Activated naive CD8-positive, alpha-beta T cell (primary cell): ENCODE measurements around the gene LY6G6C.

ENCODE experiments used
- H3K27ac Mint-ChIP-seq: one replicate; pipeline ENCODE4 v1.8.0; 2021; ENCODE audit warnings: mixed read lengths
- H3K27me3 Mint-ChIP-seq: one replicate; pipeline ENCODE4 v1.8.0; 2021; ENCODE audit warnings: mixed read lengths
- H3K36me3 Mint-ChIP-seq: one replicate; pipeline ENCODE4 v1.8.0; 2021; ENCODE audit warnings: mixed read lengths
- H3K4me1 Mint-ChIP-seq: one replicate; pipeline ENCODE4 v1.8.0; 2021; ENCODE audit warnings: low read depth, mixed read lengths
- H3K4me3 Mint-ChIP-seq: one replicate; pipeline ENCODE4 v1.8.0; 2021; ENCODE audit warnings: mild to moderate bottlenecking, mixed read lengths
- H3K9me3 Mint-ChIP-seq: one replicate; pipeline ENCODE4 v1.8.0; 2021; ENCODE audit warnings: low read depth, mixed read lengths

Gene LY6G6C

DNA sequence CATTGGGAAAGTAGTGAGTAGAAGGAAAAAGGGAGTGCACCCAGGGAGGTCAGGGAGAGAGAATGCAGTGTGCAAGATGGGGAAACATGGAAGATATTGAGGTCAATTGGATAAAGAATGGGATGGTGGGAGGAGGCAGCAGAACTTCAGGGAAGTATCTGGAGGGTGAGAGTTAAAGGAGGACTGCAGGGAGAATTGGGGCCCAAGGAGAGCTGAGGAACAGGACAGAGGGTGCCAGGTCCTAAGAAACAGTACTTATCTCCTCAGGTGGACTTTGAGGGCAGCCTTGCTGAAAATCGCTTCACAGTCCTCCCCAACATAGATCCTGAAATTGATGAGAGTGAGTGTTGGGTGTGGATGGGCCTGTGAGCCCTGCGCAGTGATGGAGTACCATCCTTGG, 36.7 kb upstream of the LY6G6C start:
- Mint-ChIP-seq H3K27ac (no peak overlapping the region), H3K27me3 (no peaks in the 10 kb centered on the region), H3K9me3 (no peaks in the 10 kb centered on the region), H3K4me3 (no peak overlapping the region), H3K36me3 (peaks cover 19% of the 10 kb centered on the region), H3K4me1 (no peaks in the 10 kb centered on the region)

DNA sequence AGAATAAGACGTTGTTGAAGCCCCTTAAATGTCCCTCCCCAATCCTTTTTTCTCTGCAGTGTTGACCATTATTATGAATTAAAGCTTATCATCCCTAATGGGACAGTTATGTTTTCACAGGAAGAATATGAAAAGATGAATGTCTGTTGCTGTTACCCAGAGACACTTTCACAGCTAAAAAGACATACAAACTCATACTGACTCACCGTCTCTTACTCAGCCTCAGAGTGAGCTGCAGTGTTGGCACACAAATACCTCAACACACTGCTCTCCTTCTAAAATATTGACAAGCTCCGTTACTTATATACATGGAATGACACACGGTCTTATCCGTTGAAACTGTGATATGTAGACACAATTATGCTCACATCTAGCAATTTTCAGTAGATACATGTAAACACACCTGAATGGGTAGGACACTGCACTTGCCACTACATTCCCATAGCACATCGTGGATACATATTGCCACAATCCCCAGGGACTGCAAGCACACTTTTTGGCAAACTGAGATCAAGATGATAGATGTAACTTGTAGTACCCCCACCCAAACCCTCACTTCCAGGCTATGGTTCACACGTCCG, 31.3 kb upstream of the LY6G6C start:
- no peaks in the 10 kb centered on the region for H3K27me3 Mint-ChIP-seq
- H3K36me3 Mint-ChIP-seq: peaks cover 9% of the 10 kb centered on the region
- H3K4me1 Mint-ChIP-seq: no peaks in the 10 kb centered on the region
- no peaks in the 10 kb centered on the region for H3K9me3 Mint-ChIP-seq
- no peak overlapping the region for H3K4me3 Mint-ChIP-seq
- H3K27ac Mint-ChIP-seq: no peak overlapping the region

DNA sequence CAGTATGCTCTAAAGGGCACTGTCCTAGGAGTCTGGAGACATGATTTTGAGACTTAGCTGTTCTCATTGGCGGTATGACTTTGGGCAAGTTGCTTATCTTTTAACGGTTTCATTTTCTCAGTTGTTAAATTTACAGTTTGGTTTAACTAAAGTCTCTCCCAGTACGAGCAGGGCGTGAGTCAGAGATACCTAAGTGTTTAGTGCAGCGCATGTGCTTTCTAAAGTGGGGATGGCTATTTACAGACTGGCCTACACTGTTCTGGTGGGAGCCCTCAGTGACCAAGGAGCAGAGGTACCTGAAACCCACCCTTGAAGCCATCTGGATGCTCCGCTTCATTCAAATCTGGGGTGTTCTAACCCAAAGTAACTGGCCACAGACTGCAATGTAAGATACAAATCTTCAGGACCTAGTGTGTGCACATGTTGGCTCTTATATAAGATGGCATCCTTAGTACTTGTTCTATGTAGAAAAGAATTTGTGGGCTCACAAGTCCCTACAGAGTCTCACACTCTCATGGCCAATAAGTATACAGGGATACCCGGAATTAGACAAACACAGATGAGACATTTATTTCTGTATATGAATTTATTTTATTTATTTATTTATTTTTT, 29.0 kb upstream of the LY6G6C start:
- Mint-ChIP-seq H3K27me3 (no peaks in the 10 kb centered on the region), H3K4me1 (no peaks in the 10 kb centered on the region), H3K4me3 (no peak overlapping the region), H3K27ac (no peak overlapping the region), H3K9me3 (no peaks in the 10 kb centered on the region), H3K36me3 (peaks cover 14% of the 10 kb centered on the region)

DNA sequence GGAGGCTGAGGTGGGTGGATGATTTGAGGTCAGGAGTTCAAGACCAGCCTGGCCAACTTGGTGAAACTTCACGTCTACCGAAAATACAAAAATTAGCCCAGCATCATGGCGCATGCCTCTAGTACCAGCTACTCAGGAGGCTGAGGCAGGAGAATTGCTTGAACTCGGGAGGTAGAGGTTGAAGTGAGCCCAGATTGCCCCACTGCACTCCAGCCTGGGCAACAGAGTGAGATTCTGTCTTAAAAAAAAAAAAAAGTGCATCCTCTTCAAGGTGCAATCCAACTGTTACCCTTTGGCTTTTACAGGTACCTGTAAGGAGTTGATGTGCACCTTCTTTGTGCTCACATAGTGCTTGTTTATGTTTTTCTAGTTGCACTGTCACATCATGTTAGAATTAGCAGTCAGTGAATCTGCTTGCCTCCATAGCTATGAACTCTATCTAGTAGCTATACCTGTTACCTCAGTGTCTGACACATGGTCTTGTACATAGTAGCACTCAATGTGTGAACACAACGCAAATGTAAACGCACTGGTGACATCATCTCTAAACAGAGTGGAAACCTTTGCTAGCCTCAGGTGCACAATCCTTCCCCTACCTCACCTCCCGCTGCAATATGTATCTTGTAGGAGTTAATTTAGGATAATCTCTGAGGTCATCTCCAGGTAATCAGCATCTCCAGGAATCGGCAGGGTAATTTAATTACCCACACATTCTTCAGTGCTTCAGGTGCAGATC, 27.9 kb upstream of the LY6G6C start:
- no peak overlapping the region for H3K27ac Mint-ChIP-seq
- H3K27me3 Mint-ChIP-seq: no peaks in the 10 kb centered on the region

DNA sequence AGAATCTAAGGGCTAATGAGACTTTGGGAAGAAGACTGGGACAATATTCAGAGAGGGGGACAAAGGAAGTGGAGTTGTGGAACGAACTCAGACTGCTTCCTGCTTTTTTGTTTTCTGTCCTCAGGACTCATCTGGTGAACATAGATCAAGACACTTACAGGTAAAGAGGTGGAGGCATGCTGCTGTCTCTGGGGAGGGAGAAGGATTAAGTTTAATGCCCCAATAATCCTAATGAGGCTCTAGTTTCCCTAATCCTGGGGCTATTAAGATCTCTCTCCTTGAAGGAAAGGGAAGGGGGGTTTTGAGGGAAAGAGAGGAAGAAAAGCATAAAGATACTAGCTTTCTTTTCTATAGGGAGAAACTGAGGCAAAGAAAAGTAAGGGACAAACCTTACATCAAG, 22.9 kb upstream of the LY6G6C start:
- H3K36me3 Mint-ChIP-seq: peaks cover 20% of the 10 kb centered on the region
- peaks cover 15% of the 10 kb centered on the region for H3K4me1 Mint-ChIP-seq
- H3K27me3 Mint-ChIP-seq: no peaks in the 10 kb centered on the region
- no peaks in the 10 kb centered on the region for H3K9me3 Mint-ChIP-seq
- H3K4me3 Mint-ChIP-seq: no peak overlapping the region
- H3K27ac Mint-ChIP-seq: no peak overlapping the region

More for the DNA sequence above, 27.9 kb upstream of the LY6G6C start:
- H3K4me1 Mint-ChIP-seq: no peaks in the 10 kb centered on the region
- peaks cover 20% of the 10 kb centered on the region for H3K36me3 Mint-ChIP-seq
- H3K9me3 Mint-ChIP-seq: no peaks in the 10 kb centered on the region
- H3K4me3 Mint-ChIP-seq: no peak overlapping the region

DNA sequence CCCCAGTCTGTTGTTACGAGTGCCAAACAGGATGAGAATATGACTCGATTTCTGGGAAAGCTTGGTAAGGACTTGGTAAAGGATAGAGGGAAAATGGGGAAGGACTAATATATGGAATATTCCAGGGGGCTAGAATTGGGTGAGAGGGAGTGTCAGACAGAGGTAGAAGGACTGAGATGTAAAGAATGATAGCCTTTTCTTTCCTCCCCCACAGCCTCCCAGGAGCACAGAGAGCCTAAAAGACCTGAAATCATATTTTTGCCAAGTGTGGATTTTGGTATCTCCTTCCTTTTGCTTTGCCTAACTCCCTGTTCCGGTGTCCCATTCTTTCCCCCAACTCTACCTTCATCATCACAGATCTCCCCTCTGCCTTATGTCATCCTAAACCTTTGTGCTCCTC, 21.3 kb upstream of the LY6G6C start:
- Mint-ChIP-seq H3K27me3 (no peaks in the 10 kb centered on the region), H3K4me1 (peaks cover 30% of the 10 kb centered on the region), H3K4me3 (no peak overlapping the region), H3K9me3 (no peaks in the 10 kb centered on the region), H3K36me3 (peaks cover 18% of the 10 kb centered on the region), H3K27ac (no peak overlapping the region)

DNA sequence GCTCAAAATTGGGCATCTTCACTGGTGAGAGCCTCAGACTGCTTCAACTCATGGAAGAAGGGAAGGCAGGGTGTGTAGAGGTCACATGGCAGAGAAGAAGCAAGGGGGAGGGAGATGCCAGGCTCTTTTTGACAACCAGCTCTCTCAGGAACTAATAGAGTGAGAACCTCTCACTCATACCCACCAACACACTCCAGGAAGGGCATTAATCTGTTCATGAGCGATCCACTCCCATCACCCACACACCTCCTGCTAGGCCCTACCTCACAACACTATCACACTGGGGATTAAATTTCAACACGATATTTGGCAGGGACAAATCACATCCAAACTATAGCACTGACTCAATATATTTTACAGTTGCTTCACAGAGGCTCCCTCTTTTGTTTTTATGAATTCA, 20.3 kb upstream of the LY6G6C start:
- peaks cover 13% of the 10 kb centered on the region for H3K36me3 Mint-ChIP-seq
- H3K27me3 Mint-ChIP-seq: no peaks in the 10 kb centered on the region
- peak overlapping the region; percentile 97 for H3K4me3 Mint-ChIP-seq
- no peak overlapping the region for H3K27ac Mint-ChIP-seq
- H3K9me3 Mint-ChIP-seq: no peaks in the 10 kb centered on the region
- peaks cover 41% of the 10 kb centered on the region for H3K4me1 Mint-ChIP-seq

DNA sequence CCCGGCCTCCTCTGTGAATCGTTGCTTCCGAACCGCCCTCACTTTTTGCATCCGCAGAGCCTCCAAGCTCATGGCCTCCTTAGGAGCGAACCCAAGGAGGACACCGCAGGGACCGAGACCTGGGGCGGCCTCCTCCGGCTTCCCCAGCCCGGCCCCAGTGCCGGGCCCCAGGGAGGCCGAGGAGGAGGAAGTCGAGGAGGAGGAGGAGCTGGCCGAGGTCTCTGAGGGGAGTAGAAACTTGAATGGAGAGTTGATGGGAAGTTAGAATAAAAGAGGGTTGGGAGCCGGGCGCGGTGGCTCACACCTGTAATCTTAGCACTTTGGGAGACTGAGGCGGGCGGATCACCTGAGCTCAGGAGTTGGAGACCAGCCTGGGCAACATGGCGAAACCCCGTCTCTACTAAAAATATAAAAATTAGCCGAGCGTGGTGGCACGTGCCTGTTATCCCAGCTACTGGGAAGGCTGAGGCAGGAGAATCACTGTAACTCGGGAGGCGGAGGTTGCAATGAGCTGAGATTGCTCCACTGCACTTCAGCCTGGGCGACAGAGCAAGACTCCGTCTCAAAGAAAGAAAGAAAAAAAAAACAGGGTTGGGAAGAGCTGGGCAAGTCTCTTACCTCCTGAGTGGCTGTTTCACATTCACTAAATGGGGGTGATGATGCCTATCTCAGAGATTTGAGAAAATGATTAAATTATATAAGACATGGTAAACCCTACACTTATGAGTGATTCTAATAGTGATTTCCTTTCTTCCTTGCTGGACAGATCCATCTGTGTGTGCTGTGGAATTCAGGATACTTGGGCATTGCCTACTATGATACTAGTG, 19.1 kb upstream of the LY6G6C start:
- Mint-ChIP-seq H3K36me3 (peaks cover 13% of the 10 kb centered on the region), H3K27ac (peak overlapping the region; percentile 96), H3K4me1 (peaks cover 46% of the 10 kb centered on the region), H3K4me3 (peak overlapping the region; percentile 97), H3K27me3 (no peaks in the 10 kb centered on the region), H3K9me3 (no peaks in the 10 kb centered on the region)

DNA sequence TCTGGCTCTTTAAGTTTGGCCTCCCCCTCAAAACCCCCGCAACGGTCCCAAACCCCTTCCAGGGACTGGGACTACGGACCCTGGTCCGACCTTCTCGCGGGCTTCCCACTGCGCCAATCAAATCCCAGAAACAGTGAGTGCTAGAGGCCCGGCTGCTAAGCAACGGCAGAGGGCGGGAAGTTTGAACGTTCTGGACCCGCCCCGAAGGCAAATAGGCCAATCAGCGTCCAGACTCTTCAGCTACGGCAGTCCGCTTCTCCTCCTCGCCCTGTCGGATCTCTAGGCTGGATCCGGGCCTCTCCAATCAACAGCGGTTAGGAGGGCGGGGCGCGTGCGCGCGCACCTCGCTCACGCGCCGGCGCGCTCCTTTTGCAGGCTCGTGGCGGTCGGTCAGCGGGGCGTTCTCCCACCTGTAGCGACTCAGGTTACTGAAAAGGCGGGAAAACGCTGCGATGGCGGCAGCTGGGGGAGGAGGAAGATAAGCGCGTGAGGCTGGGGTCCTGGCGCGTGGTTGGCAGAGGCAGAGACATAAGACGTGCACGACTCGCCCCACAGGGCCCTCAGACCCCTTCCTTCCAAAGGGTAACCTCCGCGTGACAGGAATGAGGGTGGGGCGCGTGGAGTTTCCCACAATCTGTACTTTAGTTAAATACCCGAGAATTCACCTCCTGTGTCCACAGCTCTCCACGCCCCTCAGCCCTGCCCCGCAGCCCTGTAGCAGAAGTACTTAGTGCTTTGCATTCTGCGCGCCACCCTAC, 18.3 kb upstream of the LY6G6C start, which contains the start of gene MSH5:
TSS of gene MSH5 (plus strand) at position 367 of the 758 bp plus-strand sequence. CDS start 462 bp downstream, outside the sequence.
- H3K36me3 Mint-ChIP-seq: peaks cover 8% of the 10 kb centered on the region
- no peaks in the 10 kb centered on the region for H3K9me3 Mint-ChIP-seq
- peak within 1 kb of the TSS; percentile 97 for H3K4me3 Mint-ChIP-seq
- H3K4me1 Mint-ChIP-seq: peaks cover 48% of the 10 kb centered on the region
- peak within 1 kb of the TSS; percentile 96 for H3K27ac Mint-ChIP-seq
- H3K27me3 Mint-ChIP-seq: no peaks in the 10 kb centered on the region

DNA sequence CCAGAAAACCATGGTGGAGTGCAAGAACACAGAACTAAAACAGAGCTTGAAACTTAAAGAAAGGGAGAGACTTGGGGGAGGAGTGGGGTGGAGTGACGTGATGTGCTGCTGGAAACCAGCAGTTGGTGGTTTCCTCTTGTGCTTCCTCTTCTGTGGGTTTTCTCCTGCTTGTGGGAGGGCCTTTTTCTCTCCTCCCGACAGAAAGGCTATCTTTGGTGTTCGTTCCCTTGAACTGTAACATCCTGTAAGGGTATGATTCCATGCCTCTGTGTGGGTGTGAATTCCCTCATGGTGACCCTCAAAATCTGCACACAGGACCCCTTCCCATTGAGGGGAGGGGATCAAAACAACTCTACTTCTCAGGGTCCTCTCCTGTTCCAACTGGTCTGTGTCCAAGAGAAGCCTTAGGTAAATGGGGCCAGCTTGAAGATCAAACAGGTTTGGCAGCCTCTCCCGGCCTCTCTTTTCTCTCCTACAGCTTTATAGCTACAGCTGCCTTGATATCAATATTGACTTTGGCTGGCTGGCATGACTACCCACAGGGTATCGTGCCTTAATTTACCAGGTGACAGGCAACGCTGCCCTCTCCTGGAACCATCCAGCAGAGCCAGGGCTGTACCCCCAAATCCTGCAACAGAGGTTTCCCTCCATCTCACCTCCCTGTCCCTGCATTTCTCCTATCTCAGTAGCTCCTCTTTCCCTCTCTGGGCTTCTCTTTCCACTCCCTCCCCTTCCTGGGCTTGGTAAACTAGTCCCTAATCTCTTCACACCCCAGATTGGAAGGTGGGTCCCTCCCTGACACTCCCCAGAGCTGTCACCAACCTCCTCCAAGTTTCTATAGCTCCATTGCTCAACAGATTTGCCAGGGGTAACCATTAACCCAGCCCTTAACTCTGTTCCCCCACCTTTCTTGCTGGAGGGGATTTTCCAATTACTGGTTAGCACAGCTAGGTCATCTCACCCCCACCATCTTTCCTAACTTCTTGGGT, 16.7 kb upstream of the LY6G6C start:
- Mint-ChIP-seq H3K27me3 (no peaks in the 10 kb centered on the region), H3K4me3 (peak overlapping the region; percentile 99), H3K36me3 (peaks cover 5% of the 10 kb centered on the region), H3K27ac (peak overlapping the region; percentile 72), H3K9me3 (no peaks in the 10 kb centered on the region), H3K4me1 (peaks cover 58% of the 10 kb centered on the region)

DNA sequence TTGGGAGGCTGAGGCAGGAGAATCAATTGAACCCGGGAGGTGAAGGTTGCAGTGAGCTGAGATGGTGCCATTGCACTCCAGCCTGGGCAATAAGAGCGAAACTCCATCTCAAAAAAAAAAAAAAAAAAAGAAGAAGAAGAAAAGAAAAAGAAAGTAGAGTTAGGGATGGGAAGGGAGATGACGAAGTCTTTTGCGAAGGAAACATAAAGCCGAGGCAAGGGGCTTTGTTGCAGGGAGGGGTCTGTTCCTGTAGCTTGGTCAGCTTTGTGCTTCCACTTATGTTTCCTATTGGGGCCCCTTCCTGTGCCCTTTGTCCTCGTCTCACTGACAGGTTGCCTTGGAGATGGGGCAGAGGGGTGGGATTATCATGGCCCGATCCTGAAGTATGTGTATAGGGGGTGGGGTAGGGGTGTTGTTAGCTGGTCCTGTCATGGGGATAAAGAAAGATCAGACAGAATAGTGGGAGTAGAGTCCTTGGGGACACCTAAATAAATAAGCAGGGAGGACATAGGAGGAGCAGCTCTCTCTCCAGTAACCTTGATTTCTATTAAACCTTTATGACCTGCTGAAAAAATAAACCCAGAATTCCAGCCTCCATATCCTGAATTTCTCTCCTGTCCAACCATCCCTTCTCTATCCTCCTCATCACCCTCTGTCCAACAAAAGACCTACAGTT, 15.9 kb upstream of the LY6G6C start:
- Mint-ChIP-seq H3K4me3 (peak overlapping the region; percentile 99), H3K4me1 (peaks cover 61% of the 10 kb centered on the region), H3K36me3 (peaks cover 5% of the 10 kb centered on the region), H3K27ac (peak overlapping the region; percentile 72), H3K9me3 (no peaks in the 10 kb centered on the region), H3K27me3 (no peaks in the 10 kb centered on the region)

DNA sequence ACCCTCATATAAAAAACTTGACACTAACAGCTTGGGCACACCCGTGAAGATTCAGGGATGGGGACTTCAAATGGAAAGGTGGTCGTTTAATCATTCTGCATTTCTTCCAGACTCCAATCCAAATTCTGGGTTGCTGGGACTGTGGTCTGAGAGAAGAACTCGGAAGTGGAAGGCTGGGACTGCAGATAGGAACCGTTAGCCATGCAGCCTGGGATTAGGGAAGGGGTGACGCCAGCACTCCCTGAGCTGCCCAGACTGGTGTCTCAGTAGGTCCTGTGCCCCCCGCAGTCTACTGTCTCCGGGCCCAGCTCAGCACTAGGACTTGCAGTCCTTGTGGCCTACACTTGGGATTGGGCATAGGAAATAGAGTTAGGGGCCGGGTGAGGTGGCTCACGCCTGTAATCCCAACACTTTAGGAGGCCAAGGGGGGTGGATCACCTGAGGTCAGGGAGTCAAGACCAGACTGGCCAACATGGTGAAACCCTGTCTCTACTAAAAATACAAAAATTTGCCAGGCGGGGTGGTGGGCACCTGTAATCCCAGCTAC, 15.3 kb upstream of the LY6G6C start:
- Mint-ChIP-seq H3K36me3 (peaks cover 3% of the 10 kb centered on the region), H3K9me3 (no peaks in the 10 kb centered on the region), H3K27me3 (no peaks in the 10 kb centered on the region), H3K4me3 (peak overlapping the region; percentile 99), H3K27ac (peak overlapping the region; percentile 85), H3K4me1 (peaks cover 63% of the 10 kb centered on the region)
